Upper lobe of left lung (tissue), 4 donors: Measurements from ENCODE around the gene DTX3.

Experiments
- POLR2A ChIP-seq, 4 donors: fragments of 450-650 bp; IDR thresholded peaks; one replicate each; pipeline ENCODE4 v1.5.1; 2016 to 2017; ENCODE audit warnings: antibody characterized with exemption in 4 of 4, mild to moderate bottlenecking in 2 of 4
- POLR2AphosphoS5 ChIP-seq, 2 donors: sonication (generic); formaldehyde crosslinking; IDR thresholded peaks; one replicate each; pipeline ENCODE4 v1.5.1; 2017; ENCODE audit warnings: antibody characterized with exemption in 2 of 2
- TF ChIP-seq, protein P1 (sequence below), 6 experiments: fragments of 450-650 bp in 4 of 6; fragments of 200-600 bp in 2 of 6; sonication (generic) in 2 of 6; IDR thresholded peaks; one replicate each; pipeline ENCODE4 v1.5.1; 2016 to 2019; ENCODE audit warnings: antibody characterized with exemption in 6 of 6

GRCh38 chr12:57632073-57632957, 27.7 kb downstream of the DTX3 start:
- TF ChIP-seq POLR2AphosphoS5 (IDR thresholded peaks at IDR 0.05) (no peak), POLR2A (IDR thresholded peaks at IDR 0.05) (no peak)
- TF ChIP-seq, protein P1, sequence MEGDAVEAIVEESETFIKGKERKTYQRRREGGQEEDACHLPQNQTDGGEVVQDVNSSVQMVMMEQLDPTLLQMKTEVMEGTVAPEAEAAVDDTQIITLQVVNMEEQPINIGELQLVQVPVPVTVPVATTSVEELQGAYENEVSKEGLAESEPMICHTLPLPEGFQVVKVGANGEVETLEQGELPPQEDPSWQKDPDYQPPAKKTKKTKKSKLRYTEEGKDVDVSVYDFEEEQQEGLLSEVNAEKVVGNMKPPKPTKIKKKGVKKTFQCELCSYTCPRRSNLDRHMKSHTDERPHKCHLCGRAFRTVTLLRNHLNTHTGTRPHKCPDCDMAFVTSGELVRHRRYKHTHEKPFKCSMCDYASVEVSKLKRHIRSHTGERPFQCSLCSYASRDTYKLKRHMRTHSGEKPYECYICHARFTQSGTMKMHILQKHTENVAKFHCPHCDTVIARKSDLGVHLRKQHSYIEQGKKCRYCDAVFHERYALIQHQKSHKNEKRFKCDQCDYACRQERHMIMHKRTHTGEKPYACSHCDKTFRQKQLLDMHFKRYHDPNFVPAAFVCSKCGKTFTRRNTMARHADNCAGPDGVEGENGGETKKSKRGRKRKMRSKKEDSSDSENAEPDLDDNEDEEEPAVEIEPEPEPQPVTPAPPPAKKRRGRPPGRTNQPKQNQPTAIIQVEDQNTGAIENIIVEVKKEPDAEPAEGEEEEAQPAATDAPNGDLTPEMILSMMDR (IDR thresholded peaks at IDR 0.05): no peak
